Fibroblast of upper back skin (primary cell): ENCODE data around the gene ZMPSTE24.
"Not testable (repeated sequence)": the region's sequence is repeated elsewhere in the genome, so short reads cannot be mapped to it uniquely, and the experiment has no call there.

ENCODE experiments used
- DNase-seq: peaks from one replicate; pipeline ENCODE4 v3.0.0-alpha.2; 2013

ZMPSTE24 gene

DNA sequence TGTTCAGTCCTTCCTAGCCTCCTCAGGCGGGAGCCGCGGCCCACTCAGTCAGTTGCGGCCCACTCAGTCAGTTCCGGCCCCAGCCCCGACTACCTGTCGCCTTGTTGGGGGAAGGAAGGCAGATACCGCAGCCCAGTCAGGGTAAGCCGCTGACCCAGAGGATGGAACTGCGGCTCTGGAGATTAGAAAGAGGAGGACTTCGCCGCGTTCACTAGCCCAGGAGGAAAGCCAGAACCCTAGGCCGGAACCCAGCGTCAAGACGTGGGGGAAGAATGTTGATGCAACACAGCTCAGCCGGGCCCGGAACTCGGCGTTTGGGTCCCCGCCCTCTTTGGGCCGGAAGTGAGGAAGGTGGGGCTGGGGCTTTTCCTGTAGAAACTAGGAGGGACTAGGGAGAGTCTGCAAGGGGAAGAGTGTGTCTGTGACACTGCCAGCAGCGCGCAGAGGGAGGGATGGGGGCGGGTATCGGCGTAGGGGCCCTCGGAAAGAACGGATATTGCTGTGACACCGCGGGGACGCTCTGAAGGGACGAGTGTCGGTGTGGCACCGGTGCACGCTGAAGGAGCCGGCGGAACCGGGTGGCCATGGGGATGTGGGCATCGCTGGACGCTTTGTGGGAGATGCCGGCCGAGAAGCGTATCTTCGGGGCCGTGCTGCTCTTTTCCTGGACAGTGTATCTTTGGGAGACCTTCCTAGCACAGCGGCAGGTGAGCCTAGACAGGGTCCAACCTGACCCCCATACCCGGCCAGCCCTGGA, at the start of gene ZMPSTE24:
ZMPSTE24 (plus strand) TSS at position 549 of the 757 bp plus-strand sequence; CDS start at position 585, 36 bp downstream.
- peak; percentile 98 for DNase-seq

DNA sequence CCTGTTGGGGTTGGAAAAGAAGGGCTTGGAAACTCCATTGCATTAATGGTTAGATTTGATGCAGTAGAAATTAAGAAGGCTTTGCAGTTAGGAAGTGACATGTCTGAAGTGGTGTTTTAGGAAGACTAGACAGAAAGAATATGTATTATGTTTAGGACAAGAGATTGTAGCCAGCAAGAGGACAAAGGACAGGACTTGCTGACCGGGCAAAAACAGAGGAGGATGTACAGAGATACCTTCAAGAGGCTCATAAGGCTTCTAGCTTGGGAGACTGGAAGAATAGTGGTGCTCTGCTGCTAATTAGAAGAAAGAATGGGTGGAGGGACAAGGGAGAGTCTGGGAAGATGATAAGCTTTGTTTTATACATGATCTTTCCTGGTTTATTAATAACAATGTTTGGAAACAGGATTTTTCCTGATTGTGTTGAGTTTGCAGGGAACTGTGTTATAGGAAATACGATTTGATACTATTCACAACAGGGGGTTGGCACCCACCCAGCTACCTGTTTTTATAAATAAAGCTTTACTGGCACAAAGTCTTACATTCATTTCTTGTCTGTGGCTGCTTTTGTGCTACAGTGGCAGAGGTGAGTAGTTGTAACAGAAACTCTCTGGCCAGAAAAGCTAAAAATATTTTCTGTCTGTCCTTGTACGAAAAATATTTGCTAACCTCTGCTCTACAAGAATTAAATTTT, 47.4 kb upstream of the ZMPSTE24 start:
- no peak for DNase-seq

DNA sequence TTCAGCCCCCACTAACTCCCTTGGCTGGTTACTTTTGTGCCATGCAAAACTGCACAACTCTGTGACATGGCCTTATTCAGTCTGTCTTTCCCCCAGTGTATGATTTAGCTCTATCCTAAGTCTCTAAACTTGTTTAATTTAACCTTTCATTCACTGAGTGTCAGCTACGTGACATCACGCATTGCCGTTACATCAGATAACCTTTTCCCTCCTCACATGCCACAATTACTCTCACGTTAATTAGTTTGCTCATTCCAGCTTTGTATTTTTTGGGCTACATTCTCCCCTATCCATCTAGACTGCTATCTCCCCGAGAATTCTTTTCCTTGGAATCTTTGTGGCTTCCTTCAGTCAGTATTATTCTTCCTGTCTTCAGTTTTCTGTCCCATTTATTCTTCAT, 39.7 kb upstream of the ZMPSTE24 start:
- no peak for DNase-seq

DNA sequence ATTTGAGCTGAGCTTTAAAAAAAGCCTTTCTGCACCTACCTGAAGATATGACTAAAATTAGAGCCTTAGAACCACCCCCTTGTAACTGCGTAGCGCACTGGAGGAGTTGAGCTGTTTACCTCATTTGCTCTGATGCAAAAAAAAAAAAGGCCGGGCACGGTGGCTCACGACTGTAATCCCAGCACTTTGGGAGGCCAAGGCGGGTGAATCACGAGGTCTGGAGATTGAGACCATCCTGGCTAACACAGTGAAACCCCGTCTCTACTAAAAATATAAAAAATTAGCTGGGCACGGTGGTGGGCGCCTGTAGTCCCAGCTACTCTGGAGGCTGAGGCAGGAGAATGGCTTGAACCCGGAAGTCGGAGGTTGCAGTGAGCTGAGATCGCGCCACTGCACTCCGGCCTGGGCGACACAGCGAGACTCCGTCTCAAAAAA, 36.5 kb upstream of the ZMPSTE24 start:
- DNase-seq, result not testable (repeated sequence)

DNA sequence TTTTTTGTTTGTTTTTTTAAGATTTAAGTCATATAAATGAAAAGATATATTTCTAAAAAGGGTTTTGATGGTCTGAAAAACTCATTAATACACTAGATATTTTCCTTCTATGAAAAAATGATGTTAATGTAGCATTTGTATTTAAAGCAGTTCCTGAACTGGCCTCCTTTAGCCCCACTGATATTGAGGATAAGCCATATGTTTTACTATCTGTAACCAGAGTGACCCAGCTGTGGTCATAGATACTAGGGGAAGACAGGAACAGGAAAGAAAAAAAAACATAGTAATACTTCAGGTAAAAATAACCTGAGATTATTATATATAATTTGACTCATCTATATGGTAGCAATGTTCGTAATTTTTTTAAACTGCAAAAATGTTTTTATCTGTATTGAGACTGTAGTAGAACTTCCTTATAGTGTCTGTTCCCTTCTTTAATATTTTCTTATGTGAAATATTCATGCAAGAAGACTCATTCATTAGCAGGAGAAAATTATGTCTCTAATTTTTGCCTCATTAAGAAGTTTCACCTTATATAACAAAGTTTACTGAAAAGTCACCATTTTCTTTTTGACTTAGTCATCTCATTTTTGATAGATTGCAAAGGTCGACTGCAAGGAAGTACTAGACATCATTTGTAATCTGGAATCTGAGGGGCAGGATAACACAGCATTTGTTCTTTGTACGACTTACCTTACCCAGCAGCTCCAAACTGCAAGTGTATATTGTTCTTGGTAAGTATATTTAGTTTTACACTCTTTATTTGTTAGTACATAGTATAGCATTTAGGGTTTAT, 35.9 kb upstream of the ZMPSTE24 start:
- no peak for DNase-seq

DNA sequence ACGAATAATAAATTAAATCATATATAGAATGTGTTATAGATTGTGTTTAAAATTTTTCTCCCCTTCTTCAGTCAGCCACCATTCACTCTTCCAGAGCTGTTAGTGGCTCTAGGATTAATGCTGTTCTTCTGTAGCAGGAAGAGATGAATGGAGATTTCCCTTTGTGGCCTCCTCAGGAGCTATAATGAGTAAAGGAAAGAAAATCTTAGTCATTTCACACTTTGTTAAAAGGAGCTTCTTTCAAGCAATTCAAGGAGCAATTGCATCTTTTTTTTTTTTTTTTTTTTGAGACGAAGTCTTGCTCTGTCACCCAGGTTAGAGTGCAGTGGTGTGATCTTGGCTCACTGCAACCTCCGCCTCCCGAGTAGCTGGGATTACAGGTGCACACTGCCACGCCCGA, 34.0 kb upstream of the ZMPSTE24 start:
- DNase-seq, result no peak

DNA sequence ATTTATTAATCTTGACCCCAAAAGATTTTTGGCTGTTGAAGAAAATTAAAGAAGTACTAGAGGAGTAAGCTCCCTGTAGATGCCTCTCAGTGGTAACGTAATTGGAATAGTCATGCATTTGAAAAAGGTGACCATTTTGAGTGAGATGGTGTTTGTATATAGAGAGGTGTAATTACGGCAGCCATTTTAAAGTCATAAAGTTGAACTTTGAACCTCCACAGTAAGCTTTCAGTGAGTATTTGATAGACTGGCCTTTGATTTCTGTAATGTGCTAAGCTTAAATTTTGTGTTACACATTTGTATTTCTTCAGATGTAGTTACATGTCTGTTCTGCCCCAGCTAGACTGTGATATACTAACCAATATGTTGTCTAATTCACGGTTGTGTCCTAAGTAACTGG, 31.8 kb upstream of the ZMPSTE24 start:
- no peak for DNase-seq

DNA sequence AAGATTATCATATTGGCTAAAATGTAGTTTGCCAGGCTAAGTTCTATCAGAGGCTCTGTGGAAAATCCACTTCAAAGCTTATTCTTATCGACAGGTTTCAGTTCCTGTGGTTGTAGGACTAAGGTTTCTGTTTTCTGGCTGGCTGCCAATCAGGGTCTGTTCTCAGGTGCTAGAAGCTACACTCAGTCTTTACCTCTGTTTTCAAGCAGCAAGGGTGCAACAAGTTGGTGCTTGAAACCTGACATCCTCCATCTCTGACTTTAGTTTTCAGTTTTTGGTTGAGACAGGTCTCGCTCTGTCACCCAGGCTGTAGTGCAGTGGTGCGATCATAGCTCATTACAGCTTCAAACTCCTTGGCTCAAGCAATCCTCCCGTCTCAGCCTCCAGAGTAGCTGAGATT, 25.6 kb upstream of the ZMPSTE24 start:
- no peak for DNase-seq

DNA sequence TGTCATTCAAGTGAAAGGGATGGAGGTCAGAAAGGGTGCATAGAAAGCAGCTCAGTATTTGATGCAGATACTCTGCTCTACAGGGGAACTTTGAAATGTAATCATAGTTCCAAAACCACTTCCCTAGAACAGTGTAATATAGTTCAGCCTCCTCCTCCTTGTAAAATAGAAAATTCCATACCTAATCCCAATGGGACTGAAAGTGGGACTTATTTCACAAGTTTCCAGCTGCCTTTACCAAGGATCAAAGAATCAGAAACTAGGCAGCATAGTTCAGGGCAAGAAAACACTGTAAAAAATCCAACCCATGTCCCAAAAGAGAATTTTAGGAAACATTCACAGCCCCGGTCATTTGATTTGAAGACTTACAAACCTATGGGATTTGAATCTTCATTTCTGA, 18.4 kb upstream of the ZMPSTE24 start:
- peak; percentile 68 for DNase-seq

DNA sequence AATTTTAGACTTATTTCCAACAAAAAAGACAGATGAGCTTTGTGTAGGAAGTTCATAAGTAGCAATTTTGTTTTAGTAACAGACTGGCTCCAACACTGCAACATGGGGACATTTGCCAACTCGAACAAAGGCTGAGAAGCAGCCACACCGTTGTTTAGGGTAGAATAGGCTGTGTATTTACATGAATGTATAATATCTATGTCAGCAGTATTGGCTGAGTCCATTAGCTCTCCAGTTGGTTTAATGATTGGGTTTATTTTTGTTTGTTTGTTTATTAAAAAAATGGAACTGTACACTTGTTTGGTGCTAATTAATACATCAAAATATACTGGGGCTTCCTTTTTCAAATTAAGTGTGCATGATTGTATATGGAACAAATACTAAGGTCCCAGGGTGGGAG, 17.6 kb upstream of the ZMPSTE24 start:
- no peak for DNase-seq

DNA sequence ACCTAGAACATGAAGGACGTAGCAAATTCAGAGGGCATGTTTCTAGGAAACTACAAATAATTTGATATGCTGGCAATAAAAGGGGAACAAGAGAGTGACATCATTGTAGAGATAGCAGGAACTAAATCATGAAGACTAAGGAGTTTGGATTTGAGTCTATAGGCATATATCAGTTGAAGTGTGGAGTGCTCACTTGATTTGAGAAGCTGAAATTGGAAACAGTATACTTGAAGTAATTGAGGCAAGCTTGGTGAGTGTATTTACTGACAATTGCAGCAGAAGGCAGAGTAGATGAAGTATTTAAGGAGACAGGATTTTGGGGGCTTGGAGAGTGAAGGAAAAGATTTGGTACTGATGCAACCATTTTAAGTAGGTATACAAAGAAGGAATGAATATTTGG, 16.7 kb upstream of the ZMPSTE24 start:
- no peak for DNase-seq

DNA sequence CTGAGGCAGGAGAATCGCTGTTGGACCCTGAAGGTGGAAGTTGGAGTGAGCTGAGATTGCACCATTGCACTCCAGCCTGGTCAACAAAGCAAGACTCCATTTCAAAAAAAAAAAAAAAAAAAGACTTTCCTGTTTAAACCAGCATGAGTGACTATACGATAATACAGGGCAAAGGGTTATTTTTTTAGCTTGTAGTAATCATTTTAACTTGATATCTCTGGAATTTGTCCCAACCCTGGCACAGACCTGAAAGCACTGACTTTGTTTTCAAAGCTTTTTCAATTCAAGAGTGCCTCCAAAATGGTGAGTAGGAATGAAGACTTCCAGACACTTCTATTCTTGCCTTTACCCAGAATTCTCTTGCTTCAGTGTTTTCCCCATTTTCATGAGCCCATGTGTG, 14.7 kb upstream of the ZMPSTE24 start:
- peak; percentile 9 for DNase-seq

DNA sequence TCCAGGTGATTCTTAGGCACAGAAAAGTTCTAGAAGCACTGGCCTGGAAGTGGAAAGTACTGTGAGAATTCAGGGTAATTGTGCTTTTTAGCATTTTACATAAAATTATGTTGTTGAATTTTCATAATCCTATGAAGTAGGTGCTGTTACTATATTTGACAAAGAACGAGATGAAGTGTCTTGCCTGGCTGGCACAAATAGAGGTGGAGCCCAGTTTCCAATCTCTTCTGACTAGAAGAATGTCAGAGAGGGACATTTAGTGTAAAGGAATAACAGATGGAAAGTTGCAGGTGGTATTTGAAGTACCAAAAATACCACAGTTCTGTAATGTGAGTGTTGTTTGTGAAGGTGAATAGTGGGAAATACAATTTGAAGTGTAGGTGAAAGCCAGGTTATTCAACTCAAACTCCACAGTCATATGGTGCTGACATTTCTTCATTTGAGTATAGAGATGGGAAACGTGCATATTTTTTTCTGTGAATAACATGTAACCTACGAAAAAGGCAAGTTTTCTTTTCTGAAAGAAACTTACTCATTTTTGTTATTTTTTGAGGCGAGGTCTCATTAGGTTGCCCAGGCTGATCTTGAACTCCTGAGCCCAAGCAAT, 13.8 kb upstream of the ZMPSTE24 start:
- no peak for DNase-seq

DNA sequence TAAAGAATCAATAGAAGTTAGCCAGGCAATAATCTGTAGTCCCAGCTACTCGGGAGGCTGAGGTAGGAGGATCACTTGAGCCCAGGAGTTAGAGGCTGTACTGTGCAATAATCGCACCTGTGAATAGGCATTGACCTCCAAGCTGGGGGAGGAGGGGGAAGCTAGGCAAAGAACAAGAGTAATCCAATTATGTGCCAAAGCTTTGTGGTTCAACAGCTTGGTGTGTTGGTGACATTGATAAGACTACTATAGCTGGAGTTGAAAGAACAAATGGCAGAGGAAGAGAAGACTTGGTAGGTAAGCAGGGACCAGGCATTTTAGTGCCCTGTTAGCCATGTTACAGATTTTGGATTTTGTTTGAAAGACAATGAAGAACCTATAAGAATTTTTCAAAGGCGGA, 12.3 kb upstream of the ZMPSTE24 start:
- no peak for DNase-seq

DNA sequence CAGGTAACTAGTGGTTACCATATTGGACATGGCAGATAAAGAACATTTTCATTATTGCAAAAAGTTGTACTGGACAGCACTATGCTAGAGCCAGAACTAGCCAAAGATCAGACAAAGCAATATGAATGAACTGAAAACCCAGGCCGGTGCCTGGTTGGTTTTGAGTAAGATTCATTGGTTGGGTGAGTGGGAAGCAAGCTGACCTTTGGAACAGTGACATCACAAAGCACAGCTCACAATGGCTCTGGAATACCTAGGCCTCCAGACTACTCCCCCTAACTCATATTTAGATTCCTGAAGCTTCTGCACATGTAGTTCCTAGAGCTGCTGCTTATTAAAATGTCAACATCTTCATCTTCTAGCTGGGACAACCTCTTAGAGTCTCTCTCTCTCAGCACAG, 10.4 kb upstream of the ZMPSTE24 start, which contains the start of gene TMCO2:
TMCO2 (plus strand) TSS at position 283 of the 400 bp plus-strand sequence; CDS start at position 340, 57 bp downstream.
- DNase-seq, result no peak

DNA sequence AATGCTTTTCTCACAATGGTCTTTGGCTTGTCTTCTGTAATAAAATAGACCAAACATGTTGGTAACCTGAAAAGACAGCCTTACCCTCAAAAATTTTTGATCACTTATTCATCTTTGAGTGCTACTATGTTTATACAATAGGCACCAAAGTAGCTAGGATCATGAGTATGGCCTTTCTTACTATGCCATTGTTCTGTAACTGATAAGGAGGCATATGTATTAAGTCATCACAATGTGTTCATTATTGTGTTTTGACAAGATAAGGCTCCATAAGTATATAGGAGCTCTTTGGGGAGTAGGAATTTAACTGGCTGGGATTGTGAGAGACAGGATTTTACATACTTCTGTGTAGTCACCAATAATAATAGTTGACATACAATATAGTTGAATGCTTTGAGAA, 9.6 kb upstream of the ZMPSTE24 start:
- no peak for DNase-seq

DNA sequence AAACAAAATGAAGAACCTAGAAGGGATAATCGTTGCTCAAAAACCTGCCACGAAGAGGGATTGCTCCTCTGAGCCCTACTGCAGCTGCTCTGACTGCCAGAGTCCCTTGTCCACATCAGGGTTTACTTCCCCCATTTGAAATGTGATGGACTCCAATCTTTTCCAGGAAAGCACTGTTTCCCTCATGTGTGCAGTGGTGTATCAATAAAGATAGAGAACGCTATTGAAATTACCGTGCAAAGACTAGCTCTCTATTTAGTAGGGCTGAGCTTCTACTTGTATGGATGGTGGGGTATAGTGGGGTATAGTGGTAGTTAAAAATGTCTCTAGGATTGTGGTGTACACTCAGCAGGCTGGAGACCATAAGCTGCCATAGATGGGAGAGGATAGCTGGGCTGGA, 6.6 kb upstream of the ZMPSTE24 start:
- DNase-seq, result no peak

DNA sequence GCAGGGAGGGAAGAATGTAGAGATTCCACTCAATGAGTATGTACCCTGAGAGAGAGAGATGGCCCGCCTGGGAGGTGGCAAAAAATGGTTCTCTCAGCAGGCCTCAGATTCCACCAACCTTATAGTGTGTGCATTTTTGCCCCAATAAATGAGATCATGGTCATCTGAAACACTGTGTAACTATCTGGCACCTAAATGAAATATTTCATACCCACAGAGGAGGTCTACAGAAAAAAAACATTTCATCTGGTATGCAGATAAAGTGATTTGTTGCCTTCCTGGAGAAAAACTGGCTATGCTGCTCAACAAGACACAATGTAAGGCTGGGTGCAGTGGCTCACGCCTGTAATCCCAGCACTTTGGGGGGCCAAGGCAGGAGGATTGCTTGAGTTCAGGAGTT, 5.4 kb upstream of the ZMPSTE24 start:
- peak; percentile 48 for DNase-seq

DNA sequence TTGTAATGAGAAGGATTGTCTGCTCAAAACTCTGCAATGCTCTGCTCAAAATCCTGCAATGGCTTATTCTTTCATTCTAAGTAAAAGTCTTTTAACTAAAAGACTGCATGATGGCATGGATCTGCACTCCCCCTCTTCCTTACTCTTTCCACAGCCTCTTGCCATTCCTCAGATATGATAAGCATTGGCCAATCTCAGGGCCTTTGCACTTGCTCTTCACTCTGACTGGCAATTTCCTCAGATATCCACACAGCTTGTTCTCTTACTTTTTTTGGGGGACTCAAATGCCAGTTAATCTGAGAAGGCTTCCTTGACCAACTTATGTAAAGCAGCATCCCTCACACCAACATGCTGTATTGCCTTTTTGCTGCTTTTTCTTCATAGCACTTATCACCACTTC, 2.8 kb upstream of the ZMPSTE24 start:
- no peak for DNase-seq

DNA sequence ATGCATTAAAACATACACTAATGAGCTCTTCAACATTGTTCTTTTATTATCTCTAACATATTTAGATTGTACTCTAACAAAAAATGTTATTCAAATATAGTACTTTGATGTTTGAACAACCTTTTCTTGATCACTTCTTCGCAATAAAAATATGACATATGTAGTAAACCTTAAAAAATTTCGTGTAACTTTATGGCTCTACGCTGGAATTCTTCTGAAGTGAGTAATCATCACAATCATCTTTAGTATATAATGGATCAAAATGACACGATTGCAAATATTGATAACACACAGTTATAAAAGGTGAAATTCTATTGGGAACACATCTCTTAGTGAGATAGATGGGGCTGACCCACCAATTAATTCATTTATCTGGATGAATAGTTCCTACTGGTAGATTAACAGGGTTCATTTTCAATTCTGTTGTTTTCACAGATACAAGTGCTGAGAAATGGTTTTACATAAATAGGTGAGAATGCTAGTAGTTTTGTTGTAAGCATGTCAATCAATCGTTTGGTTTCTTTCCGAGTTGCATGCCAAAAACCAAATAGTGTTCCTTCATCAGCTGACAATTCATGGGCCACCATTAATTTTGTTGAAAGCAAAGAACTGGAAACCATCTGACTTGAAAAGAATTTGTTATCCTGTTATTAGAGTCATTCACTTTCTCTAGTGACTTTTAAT, 1.5 kb upstream of the ZMPSTE24 start:
- no peak for DNase-seq

DNA sequence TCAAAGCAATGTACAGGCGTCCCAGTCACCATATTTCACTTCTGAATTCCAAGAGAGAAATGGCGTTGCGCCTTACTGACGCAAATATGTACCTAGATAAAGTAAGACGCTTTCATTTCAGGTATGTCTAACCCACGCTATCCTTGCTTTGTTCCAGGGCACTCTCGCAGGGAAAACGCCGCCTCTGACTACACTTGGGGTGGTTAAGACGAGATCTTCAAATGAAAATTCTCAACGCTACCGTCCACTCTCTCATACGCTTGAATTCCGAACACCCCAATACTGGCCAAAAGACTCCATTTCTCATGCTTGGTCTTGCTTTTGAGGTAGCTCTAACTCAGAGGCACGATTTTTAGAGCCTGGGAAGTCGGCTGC, 736 bp upstream of the ZMPSTE24 start:
- no peak for DNase-seq

DNA sequence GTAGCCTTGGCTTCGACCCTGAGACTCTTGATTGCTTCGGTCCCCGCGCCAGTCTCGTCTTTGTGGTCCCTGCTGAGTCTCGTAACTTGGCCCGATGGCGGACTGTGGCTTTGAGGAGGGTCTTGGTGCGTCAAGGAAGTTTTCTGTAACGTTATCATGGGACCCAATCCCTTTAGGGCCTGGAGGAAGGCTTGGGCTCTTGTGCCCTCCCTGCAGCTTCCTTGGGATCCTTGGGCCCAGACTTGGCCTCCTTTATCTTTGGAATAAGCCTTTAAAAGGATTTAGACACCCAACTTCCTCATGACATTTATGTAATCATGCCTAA, 371 bp downstream of the ZMPSTE24 start:
- DNase-seq, result peak; percentile 6

DNA sequence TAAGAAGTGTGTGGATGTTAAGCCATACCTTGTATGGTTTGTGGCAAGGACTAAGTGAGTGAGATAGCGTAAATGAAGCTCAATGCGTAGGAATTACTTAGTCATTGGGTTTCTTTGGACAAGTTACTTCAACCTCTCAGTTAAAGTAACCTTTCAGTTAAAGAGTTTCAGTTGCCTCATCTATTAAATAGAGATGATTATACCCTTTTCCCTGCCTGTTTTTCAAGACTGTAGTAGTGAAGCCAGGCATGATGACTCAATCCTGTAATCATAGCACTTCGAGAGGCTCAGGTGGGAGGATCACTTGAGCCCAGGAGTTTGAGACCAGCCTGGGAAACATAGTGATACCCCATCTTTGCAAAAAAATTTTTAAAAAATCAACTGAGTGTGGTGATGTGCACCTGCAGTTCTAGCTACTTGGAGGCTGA, 6.3 kb downstream of the ZMPSTE24 start:
- no peak for DNase-seq
